GM12878 (cell line): ENCODE data around the gene UTP4. TPM values are rescaled to one million over a fixed set of nuclear protein-coding genes. Genes with fewer than 3 reads are reported as not detected.

Source experiments
- CHD2 ChIP-seq: IDR thresholded peaks from 2 replicates; pipeline ENCODE4 v1.6.1; 2011; ENCODE audit warnings: low read depth, low read length, improper control_type of control experiment, borderline replicate concordance
- CREM ChIP-seq: IDR thresholded peaks from 2 replicates; pipeline ENCODE4 v1.6.1; 2014; ENCODE audit warnings: antibody characterized with exemption, low read depth
- HDAC6 ChIP-seq: fragments of 200-600 bp; sonication (generic); IDR thresholded peaks from one replicate; pipeline ENCODE4 v1.8.0; 2017; ENCODE audit warnings: antibody characterized with exemption; ENCODE audit not compliant: unreplicated experiment
- IKZF1 ChIP-seq: fragments of 450-650 bp; conservative IDR thresholded peaks from 2 replicates; pipeline ENCODE4 v1.6.1; 2017; ENCODE audit warnings: antibody characterized with exemption, mild to moderate bottlenecking
- MTA2 ChIP-seq: fragments of 450-650 bp; IDR thresholded peaks from 2 replicates; pipeline ENCODE4 v1.6.1; 2016; ENCODE audit warnings: low read depth, mild to moderate bottlenecking, moderate library complexity
- MYC ChIP-seq: IDR thresholded peaks from 2 replicates; pipeline ENCODE4 v1.6.1; 2011; ENCODE audit warnings: mild to moderate bottlenecking, low read length, moderate library complexity, inconsistent platforms; ENCODE audit not compliant: insufficient read depth, insufficient replicate concordance, insufficient read length, severe bottlenecking
- NBN ChIP-seq: fragments of 450-650 bp; IDR thresholded peaks from 2 replicates; pipeline ENCODE4 v1.6.1; 2016
- NFXL1 ChIP-seq: fragments of 450-650 bp; IDR thresholded peaks from 2 replicates; pipeline ENCODE4 v1.6.1; 2017; ENCODE audit warnings: antibody characterized with exemption, mild to moderate bottlenecking, borderline replicate concordance
- NKRF ChIP-seq: fragments of 450-650 bp; conservative IDR thresholded peaks from 2 replicates; pipeline ENCODE4 v1.6.1; 2017; ENCODE audit warnings: mild to moderate bottlenecking, moderate library complexity
- NR2C1 ChIP-seq: fragments of 450-650 bp; IDR thresholded peaks from 2 replicates; pipeline ENCODE4 v1.6.1; 2017; ENCODE audit warnings: antibody characterized with exemption, mild to moderate bottlenecking, moderate library complexity
- NR2F1 ChIP-seq: fragments of 450-650 bp; conservative IDR thresholded peaks from 2 replicates; pipeline ENCODE4 v1.6.1; 2017; ENCODE audit warnings: mild to moderate bottlenecking
- NRF1 ChIP-seq: conservative IDR thresholded peaks from 2 replicates; pipeline ENCODE4 v1.6.1; 2011; ENCODE audit warnings: mild to moderate bottlenecking, low read depth, low read length, improper control_type of control experiment
- POLR2AphosphoS2 ChIP-seq: IDR thresholded peaks from 2 replicates; pipeline ENCODE4 v1.6.1; 2011; ENCODE audit warnings: low read depth, mild to moderate bottlenecking, low read length, improper control_type of control experiment, moderate library complexity
- POU2F2 ChIP-seq: IDR thresholded peaks from 3 replicates; pipeline ENCODE4 v1.6.1; 2011; ENCODE audit warnings: low read depth, mild to moderate bottlenecking, low read length, borderline replicate concordance
- RB1 ChIP-seq: fragments of 450-650 bp; formaldehyde crosslinking; IDR thresholded peaks from 2 replicates; pipeline ENCODE4 v1.6.1; 2017; ENCODE audit warnings: mild to moderate bottlenecking, borderline replicate concordance
- SIN3A ChIP-seq: IDR thresholded peaks from 2 replicates; pipeline ENCODE4 v1.6.1; 2012; ENCODE audit warnings: low read depth, low read length, improper control_type of control experiment
- ZBTB40 ChIP-seq: fragments of 450-650 bp; IDR thresholded peaks from 2 replicates; pipeline ENCODE4 v1.6.1; 2016; ENCODE audit warnings: mild to moderate bottlenecking, moderate library complexity, borderline replicate concordance
- ZNF622 ChIP-seq: fragments of 450-650 bp; IDR thresholded peaks from 2 replicates; pipeline ENCODE4 v1.6.1; 2017; ENCODE audit warnings: mild to moderate bottlenecking, inconsistent platforms
- ZNF687 ChIP-seq: fragments of 450-650 bp; IDR thresholded peaks from 2 replicates; pipeline ENCODE4 v1.6.1; 2017; ENCODE audit warnings: mild to moderate bottlenecking, moderate library complexity
- polyA plus RNA-seq, 11 experiments: library from polyadenylated mRNA; depleted of rRNA in 4 of 11; unstranded in 6 of 11; stranded (reverse) in 5 of 11; fragments of >200 nt; fragmentation: Nextera tagmentation in 4 of 11; fragmentation: Illumina TruSeq in 1 of 11; extraction: Ambion mirVana in 4 of 11; extraction: Trizol in 1 of 11; gene quantifications; 1 replicate in 1 of 11; 2 replicates in 10 of 11; pipeline versions ENCODE4 v1.2.1 to v1.2.3, GENCODE V29; 2011 to 2016; ENCODE audit warnings: inconsistent platforms in 2 of 11, missing spikeins in 2 of 11, low read depth in 1 of 11
- total RNA-seq, 4 experiments: library from RNA; depleted of rRNA in 3 of 4; stranded (reverse); fragments of >200 nt in 3 of 4; fragmentation: Illumina TruSeq in 1 of 4; extraction: Trizol in 1 of 4; gene quantifications; 2 replicates each; pipeline versions ENCODE4 v1.2.1 to v1.2.3, GENCODE V29; 2013 to 2021

Gene UTP4
- total and polyA plus RNA-seq, 10 of the 15 experiments (the other 5 are each of a cell fraction or from before 2014, with no cell fraction given): 32.5 to 131 (median 84.0) TPM

- peak; percentile 78 for TF ChIP-seq ZBTB40
- TF ChIP-seq NFXL1: peak; percentile 65; the same call in 1 of the 2 replicates
- TF ChIP-seq NRF1: peak; percentile 44
- TF ChIP-seq POU2F2: peak; percentile 40; the same call in 1 of the 3 replicates
- TF ChIP-seq ZNF622: no peak
- peak; percentile 91 for TF ChIP-seq NKRF
- TF ChIP-seq NBN: 0 out of 2 replicates have a peak, but pooled peaks have one; percentile 22
- TF ChIP-seq SIN3A: peak; percentile 77
- TF ChIP-seq HDAC6: peak; percentile 52
- peak; percentile 96 for TF ChIP-seq NR2C1
- TF ChIP-seq POLR2AphosphoS2: peak; percentile 75; the same call in 1 of the 2 replicates
- TF ChIP-seq MTA2: no peak
- peak; percentile 63 for TF ChIP-seq NR2F1
- TF ChIP-seq RB1: peak; percentile 71; the same call in 1 of the 2 replicates
- peak; percentile 81 for TF ChIP-seq IKZF1
- peak; percentile 54 for TF ChIP-seq CREM
- TF ChIP-seq CHD2: peak; percentile 41; the same call in 1 of the 2 replicates
- TF ChIP-seq MYC: peak; percentile 94
- peak; percentile 85 for TF ChIP-seq ZNF687
Observed at GRCh38 chr16:69132424-69133252, at the start of gene UTP4, which contains the start of gene CHTF8 (continued).
